GM19023 (cell line): Measurements from ENCODE around the gene C1QTNF8.

Experiments used
- ATAC-seq: cut with Tn5 transposase; IDR thresholded peaks from one replicate; pipeline ENCODE4 v1.9.1; 2021; ENCODE audit warnings: mild to moderate bottlenecking, moderate library complexity; ENCODE audit not compliant: unreplicated experiment

Gene C1QTNF8

GRCh38 chr16:1109648-1110047 is 13.6 kb upstream of the C1QTNF8 start:
- ATAC-seq: no peak

- ATAC-seq: no peak
Measured at GRCh38 chr16:1108299-1109252, 12.5 kb upstream of the C1QTNF8 start.

DNA sequence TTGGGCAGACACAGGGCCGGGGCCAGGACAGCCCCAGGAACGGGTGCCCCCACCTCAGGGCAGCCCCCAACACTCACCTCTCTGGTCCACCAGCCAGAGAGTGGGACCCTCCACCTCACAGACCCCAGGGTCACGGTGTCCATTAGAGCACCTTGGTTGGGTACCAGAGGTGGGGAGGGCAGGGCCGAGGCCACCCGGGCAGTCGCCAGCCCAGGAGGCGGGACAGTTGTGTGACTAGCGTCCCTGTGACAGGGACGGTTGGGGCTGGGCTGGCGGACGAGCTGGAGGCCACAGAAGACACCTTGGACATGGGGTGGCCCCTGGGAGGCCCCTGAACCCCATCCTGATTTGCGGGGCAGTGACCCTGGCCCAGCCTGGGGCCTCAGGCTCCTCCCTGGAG is 11.7 kb upstream of the C1QTNF8 start:
- ATAC-seq: no peak

GRCh38 chr16:1107141-1107540 is 11.1 kb upstream of the C1QTNF8 start:
- ATAC-seq: no peak

DNA sequence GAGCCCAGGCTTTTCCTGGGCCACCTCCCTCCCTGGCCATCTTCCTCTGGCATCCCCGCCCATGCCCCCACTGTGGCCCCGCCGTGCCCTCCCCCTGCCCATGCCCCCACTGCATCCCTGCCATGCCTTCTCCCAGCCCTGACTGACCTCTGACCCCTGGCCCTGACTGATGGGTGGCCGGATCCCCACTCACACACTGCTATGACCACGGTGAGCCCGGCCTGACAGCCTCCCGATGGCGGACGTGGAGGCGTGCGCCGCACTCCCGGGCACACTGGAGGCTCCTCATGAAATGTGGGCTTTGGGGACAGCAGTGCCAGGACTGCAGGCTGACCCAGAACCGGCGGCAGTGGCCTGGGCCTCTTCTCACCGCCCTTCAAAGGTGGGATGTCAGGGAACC is 10.6 kb upstream of the C1QTNF8 start:
- ATAC-seq: no peak

DNA sequence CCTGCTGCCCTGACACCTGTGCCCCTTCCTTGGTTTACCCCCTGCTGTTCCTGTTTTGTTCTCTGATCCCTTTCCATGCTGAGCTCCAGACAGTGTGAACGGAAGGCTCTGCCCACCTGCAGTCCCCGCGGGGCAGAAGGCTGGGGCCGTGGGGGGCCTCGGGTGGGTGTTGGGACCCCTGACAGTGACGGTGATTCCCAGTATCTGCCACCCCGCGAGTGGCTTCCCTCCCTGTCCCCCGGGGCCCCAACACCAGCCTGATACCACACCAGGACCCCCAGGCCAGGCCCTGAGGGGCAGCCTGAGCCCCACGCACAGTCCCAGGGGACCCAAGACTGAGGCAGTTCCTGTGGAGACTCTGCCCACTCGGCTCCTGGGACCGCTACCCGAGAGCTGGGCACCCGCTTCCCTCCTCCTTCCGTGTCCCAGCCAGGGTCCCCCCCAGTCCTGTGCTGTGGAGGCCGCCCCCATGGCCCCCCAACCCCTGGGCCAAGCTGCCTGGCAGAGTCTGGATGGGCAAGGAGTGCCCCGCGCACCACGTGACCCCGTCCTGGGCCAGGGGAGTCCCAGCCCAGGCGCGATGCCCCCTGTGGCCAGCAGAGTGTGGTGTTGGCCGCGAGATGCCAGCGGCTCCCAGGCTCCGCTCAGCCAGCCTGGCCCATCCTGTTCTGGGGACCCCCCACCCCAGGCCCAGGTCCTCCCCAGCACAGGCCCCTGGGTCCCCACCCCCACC is 10.0 kb upstream of the C1QTNF8 start:
- ATAC-seq: no peak

DNA sequence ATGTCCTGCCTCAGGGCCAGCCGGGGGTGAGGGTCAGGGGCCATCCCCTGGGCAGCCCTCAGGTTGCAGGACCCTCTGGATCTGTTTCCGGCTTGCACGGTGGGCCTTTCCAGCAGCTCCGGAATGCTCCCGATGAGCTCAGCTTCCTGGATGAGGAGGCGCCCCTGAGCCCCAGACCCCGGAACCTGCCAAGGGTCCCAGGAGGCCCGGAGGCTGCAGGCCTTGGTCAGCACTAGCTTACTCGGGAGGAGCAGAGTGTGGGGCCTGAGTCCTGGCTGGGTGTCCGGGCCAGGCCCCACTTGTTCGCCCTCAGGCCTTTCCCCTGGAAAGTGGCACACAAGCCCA is 7.6 kb upstream of the C1QTNF8 start:
- no peak for ATAC-seq

DNA sequence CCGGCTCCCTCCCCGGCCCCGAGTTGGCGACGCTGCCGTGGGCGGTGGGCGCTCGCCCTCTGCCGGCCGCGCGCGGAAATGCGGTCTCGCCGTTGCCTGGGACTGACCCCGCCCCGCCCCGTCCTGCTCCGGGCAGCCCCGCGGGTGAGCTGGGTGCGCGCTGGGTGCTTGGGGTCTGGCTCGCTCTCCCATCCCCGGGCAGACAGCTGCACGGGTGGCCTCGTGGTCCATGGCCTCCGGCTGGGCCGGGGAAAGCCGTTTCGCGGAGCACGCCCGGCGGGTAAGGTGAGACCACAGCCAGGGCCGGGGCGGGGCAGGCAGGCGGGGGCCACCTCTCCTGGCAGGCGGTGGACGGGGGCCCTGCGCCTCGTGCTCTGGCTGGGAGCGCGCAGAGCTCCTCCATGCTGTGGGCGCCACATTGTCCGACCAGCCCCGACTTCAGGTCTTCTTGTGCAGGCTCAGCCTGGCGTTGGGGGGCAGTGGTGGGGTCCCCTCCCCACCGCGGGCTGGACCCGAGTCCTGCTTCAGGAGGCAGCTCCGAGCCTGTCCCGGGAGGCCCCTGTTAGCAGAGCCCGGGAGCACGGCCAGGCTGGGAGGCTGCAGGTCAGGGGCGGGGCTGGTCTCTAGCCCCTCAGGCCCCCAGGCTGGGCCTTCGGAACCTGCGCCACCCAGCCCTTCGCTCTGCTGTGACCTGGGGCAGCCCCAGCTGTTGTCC is 7.0 kb upstream of the C1QTNF8 start:
- ATAC-seq: no peak

GRCh38 chr16:1102333-1102700 is 6.3 kb upstream of the C1QTNF8 start:
- no peak for ATAC-seq

GRCh38 chr16:1101573-1102332 is 5.7 kb upstream of the C1QTNF8 start:
- ATAC-seq: no peak

DNA sequence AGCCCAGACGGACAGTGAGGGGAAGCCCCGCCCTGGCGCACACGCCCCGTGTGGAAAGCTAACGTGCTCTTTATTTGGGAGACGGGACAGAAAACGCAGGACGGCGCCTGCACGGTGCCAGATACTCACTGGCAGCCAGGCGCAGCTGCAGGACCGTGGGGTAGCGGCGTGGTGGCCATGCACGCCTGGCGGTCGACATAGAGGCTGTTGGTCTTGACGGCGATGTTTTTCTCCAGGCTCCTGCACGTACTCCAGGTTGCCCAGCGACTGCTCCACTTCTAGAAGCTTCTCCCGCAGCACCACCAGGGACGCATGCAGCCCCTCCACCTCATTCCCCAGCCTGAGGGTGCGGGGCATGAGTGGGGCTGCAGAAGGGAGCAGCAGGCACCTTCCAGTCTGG is 5.1 kb upstream of the C1QTNF8 start:
- ATAC-seq: no peak

DNA sequence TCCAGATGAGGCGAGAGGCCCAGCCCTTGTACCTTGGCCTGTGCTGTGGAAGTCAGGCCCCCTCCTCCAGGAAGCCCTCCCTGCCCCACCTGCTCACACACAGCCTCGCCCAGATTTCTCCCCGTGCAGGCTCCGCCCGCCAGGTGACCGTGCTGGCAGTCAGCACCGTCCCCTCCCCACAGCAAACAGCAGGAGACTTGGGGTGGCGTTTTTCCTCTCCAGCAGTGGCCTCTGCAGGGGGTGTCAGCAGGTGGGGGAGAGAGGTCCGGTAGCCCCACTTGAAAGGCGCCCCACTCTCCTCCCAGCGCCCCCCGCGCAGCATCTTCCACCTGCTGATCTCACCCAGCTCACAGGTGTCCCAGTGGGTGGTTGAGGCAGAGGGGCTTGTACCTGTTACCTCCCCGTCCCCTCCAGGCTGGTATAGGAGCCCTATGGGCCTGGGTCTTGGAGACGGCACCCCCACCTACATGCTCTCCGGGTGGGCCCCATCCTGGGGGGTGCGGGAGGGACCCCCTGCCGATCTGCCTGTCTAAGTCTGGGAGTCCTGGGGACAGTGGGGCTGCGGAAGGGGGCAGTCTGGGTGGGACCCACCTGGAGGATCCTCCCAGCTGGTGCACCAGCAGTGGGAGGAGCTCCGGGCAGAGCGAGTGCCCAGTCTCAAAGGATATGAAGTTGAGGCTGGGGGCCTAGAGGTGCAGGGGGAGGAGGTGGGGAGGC is 4.2 kb upstream of the C1QTNF8 start:
- ATAC-seq: no peak

DNA sequence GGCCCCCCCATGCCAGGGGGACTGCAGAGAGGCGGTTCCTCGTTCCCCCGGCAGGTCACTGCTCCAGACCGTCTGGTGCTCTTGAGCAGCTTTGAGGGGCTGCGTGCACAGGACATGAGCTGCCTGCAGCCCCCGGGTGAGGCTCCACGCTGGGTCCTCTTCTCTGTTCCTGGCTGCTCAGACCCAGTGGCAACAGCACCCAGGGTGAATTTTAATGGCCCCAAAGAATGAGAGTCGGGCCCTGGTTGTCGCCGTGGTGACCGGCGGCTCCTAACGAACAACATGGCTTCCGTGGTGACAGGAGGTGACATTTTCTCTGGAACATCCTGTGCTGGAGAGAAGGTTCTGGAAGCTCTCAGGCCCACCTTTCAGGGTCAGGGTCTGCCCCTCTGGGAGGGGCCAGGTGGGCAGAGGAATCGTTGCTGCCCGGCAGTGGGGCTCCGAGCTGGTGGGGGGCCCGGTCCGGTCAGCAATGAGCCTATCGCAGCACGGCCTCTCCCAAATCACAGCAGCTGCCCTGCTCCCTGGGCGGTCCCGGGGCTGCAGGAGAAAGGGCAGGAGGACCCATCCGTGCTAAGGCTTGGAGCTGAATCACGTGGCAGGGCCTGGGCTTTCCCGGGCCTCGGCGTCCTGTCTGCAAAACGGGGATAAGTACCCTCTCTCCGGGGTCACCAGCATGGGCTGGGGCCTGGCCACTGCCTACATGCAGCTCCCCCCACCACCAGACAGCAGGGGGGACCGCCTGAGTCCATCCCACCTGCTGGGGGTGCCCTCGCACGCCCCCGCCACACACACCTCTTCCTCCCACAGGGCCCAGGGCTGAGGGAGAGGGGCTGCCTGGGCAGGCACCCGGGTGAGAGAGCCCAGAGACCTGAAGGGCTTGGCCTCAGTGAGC is 3.4 kb upstream of the C1QTNF8 start:
- no peak for ATAC-seq

GRCh38 chr16:1098266-1098991 is 2.4 kb upstream of the C1QTNF8 start:
- no peak for ATAC-seq

GRCh38 chr16:1097800-1098199 is 1.8 kb upstream of the C1QTNF8 start:
- no peak for ATAC-seq

- ATAC-seq: no peak
Measured at GRCh38 chr16:1097156-1097555, 1.1 kb upstream of the C1QTNF8 start.

DNA sequence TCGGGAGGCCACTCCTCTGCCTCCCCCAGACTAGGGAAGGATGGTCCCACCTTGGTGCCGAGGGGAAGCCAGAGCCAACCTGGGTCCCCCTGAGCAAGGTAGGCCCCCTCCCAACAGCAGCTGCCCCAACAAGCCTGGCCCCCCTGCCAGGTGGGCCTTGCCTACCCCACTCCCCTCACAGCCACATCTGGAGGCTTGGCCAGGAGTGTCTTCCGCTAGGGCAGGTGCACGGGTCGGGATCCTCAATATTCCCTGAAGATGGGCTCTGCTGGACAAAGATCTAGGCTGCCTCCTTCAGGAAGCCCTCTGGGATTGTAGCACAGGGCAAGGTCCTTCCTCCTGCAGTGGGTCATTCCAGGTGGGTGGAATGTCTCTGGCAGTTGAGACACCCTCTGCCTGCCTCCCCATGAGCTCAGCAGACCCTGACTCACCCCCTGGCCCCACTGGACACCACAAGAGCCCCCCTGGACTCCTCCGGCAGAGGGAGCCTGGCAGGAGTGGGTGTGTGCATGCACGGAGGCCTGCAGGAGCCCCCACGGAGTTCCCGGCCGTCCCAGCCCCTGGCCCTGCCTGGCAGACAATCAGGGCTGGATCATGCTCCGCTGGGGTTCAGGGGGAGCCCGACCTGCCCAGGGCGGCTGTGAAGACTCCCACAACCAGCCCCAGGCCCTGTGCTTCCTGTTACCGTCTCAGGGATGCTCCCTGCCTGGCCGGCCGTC is 435 bp downstream of the C1QTNF8 start:
- ATAC-seq: no peak
